ENCODE measurements around the gene SPAG9. TPM values are rescaled to one million over a fixed set of nuclear protein-coding genes. Genes with fewer than 3 reads are reported as not detected.

Gene SPAG9
- total RNA-seq, 1 donor from 2014 or later: 36.5 TPM

DNA sequence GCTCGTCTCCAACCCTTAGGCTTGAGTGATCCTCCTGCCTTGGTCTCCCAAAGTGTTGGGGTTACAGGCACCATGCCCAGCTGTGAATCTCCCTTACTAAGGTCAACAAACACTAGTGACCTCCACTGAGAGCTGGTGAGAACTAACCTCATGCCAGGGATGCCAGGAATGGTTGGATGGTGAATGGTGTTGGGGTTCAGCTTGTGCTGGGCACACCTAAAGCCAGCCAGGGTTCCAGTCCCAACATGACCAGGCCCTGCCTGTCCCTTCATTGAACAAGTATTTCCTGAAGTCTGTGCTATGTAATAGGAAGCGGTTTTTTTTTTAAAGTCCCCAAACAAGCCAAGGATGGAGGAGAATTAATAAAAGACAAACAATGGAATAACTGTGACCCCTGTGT, 198.6 kb downstream of the SPAG9 start:
- DNase-seq (ENCODE audit: low spot score) (no peak), ATAC-seq (no peak)

DNA sequence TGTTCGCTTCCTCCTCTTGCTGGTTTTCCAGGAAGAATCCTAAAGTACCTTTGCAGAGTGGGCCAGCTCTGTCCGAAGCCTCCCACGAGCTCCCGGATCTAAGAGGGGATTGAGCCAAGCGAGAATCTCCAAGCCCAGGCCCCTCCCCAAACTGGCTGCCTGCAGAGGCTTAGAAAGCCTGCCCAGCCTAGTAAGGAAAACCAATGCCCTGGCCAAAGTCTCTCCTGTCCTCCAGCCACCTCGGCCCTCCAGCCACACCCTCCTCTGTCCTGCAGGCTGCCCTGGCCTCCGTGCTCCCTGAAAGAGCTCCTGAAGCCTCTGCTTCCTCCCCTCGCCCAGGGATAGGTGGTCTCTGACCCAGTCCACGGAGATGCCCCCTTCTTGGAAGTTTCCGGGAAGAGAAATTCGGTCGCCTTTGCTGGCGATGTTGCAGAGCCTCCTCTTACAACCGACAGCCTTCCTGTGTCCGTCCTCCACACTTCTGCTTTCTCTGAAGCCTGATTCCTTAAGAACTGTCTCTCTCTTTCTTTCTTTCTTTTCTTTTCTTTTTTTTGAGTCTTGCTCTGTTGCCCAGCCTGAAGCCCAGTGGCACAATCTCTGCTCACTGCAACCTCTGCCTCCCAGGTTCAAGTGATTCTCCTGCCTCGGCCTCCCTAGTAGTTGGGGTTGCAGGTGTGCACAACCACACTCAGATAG, 199.6 kb downstream of the SPAG9 start:
- no peak for DNase-seq (ENCODE audit: low spot score)
- ATAC-seq: peak; percentile 9

DNA sequence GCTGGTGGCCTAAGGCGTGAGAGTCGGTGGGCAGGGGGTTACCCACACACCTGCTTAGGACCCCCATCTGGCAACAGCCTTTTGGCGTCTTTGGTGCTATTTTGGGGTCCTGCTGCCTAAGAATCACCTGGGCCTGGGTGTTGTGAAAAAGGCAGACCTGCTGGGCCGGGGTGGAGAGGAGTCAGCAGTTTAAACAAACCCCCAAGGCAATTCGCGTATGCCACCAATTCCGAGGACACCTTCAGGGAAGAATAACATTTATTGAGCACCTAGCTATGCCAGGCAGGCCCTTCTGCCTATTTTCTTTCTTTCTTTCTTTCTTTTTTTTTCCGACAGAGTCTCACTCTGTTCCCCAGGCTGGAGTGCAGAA, 200.6 kb downstream of the SPAG9 start:
- ATAC-seq: no peak
- DNase-seq (ENCODE audit: low spot score): no peak

DNA sequence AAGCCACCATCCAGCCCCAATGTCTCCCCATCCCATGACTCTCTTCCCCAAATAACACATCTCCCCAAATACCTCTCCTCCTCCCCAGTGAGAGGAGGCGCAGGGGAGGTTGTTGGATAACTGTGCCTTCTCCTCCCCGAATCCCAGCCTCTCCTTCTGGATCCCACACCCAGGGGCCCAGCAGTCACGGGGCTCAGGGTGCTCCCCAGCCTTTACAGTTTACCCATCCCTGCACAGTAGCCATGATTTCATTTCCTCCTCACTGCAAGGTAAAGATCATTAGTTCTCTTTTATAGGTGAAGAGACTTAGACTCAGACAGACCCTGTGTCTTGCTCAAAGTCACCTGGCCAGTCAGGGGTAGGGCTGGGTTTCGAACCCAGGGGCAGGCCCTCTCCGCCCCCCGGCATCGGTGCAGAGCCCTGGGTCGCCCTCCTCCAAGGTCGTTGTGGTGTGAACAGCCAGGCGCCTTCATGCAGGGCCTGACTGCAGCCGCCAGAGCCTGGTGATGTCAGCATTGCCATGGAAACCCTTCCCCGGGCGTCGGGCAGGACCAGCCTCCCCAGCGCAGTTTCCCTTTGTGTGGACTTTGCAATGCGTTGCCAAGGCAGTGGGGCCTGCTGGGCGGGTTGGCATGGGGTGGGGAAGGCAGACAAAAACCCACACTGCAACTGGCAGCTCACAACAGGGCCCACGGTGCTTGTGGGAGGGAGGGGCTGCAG, 201.2 kb downstream of the SPAG9 start:
- peak; percentile 98 for DNase-seq (ENCODE audit: low spot score)
- ATAC-seq: peak; percentile 72

DNA sequence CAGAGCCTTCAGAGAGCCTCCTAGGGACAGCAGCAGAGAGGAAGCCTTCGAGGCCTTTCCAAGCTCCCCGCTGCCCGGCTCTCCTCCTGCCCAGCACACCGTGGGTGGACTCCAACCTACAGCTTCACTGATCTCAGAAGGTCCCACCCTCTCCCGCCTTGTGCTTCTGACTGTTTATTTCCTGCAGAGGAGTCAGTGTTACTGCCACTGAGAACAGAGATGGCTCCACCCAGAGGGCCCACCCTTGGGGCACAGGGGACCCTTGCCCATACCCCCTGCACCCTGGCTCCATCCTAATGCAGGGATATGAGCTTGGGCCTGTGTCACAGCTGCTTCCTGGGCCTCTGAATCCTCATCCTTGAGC, 201.8 kb downstream of the SPAG9 start:
- ATAC-seq: peak; percentile 7

DNA sequence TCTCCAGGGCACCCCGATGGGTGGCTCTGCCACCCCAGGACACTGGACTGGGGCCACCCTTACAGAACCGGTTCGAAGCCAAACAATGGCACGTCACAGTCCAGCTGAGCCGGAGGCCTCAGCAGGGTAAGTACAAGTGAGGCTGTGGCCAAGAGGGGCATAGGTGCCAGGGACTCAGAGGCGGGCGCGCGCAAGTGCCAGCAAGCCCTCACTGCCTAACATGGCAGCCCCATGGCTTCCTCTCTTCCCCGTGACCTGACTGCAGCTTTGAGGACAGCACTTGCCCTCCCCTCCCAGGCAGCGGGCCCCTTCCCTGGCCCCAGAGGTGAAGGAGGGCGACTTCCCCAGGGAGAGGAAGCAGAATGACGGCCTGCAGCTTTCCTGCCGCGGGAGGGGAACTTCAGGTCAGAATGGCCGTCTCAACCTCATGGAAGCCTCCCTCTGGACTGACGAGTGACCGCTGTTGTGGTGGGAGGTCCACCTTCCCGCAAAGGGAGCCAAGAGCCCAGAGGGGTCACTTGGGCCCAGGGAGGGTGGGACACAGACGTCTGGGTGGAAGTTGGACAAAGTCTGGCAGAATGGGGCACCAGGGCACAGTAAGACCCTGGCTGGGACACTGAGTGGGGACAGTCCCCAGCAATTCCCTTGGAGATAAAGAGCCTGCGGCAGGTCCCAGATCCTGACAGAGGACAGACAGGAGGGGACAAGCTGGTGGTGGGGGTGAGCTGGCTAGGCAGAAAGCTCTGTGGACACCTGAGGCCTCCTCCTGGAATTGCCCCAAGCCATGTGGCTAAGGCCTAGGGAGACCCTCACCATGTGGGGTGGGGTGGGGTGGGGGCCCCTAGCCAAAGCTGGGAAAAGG, 202.4 kb downstream of the SPAG9 start:
- DNase-seq (ENCODE audit: low spot score): peak; percentile 57
- ATAC-seq: no peak

More for the DNA sequence above, 201.8 kb downstream of the SPAG9 start:
- no peak for DNase-seq (ENCODE audit: low spot score)

DNA sequence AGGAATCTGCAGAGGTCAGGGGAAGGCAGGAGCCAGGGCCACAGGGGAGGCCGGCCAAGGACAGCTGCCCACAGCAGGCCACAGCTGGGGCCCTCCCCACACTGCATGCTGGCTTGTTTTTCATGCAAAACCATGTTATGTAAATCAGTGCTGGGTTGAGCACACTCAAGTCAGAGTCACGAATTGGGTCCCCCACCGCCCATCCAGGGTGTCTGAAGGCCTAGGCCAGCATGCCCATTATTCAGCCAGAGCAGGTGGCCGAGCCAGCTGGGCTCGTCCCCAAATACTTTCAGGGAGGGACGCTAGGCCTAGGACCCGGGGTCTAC, 203.3 kb downstream of the SPAG9 start:
- DNase-seq (ENCODE audit: low spot score) (no peak), ATAC-seq (no peak)

DNA sequence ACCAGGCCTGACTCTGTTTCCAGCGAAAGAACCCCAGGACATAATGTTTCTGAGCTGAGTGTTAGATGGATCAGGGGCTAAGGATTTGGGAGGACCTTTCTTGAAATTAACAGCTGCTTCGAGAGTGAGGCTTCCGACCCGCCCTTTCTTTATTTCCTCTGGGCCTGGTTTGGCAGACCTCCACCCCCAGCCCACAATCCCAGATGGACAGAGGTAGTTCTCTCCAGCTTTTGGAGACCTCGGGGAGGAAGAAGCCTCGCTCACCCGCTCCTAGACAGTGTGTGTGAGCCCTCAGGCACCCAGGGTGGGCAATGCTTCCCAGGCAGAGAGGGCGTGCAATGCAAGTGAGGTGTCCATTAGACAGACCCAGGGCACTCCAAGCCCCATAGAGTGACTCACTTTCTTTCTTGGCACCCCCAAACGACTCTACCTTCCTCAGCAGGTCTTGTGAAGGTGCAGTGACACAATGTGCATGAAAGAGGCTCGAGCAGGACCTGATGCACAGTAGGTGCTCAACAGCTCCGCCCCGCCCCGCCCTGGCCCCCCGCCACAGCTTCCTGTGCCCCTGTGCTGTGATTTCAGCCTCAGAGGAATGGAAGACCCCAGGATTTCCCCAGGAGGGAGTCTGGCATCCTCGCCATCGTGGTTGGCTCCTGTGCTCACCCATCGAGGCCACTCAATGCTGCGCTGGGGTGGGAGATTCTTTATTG, 203.8 kb downstream of the SPAG9 start:
- DNase-seq (ENCODE audit: low spot score) (no peak), ATAC-seq (no peak)

DNA sequence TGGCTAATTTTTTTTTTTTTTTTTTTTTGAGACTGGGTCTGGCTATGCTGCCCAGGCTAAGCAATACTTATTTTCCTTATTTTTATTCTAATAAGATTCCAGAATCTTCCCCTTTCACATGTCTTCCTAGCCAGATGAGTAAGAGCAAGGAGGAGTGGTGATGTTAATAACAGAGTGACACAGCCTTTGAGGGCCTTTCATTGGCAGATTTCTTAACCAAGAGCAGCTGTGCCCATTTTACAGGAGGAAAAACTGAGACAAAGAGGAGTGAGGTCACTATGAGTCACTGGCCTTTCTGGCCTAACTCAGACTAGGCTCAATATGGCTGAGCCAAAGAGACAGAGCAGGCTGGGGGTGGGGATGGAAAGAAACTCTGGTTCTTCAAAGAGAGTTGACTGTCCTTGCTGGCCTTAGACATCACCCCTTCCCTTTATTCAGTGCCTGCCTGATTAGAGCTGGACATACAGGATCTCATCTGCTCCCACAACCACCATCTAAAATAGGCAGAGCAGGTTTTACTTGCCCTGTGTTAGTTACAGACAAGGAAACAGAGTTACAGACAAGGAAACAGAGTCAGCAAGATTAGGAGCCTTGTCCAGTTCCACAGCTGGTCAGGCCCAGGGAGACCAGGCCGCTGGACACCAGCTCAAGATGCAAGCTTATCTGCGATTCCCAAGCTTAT, 204.5 kb downstream of the SPAG9 start:
- no peak for ATAC-seq

DNA sequence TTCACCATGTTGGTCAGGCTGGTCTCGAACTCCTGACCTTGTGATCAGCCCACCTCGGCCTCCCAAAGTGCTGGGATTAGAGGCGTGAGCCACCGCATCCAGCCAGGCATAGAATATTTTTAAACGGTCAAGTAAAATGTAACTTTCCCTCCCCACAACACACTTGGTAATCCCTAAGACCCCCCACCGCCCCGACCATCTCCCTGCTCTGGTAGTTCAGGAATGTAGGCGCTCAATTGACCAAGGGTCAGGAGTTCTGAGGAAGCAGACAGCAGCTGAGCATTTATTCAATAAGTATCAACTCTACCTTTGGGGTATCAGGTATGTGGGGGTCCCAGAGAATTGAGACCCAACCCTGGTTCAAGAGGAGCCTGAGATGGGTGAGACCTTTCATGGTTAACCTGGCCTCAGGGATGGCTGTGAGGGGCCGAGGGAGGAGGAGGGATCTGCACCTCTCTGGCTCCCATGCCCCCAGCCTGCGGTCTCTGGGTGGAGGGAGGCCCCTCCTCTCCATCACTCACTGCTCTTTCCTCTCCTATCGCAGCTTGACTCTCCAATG, 206.1 kb downstream of the SPAG9 start:
- ATAC-seq: peak; percentile 11
- DNase-seq (ENCODE audit: low spot score): no peak

More for the DNA sequence above, 204.5 kb downstream of the SPAG9 start:
- no peak for DNase-seq (ENCODE audit: low spot score)

DNA sequence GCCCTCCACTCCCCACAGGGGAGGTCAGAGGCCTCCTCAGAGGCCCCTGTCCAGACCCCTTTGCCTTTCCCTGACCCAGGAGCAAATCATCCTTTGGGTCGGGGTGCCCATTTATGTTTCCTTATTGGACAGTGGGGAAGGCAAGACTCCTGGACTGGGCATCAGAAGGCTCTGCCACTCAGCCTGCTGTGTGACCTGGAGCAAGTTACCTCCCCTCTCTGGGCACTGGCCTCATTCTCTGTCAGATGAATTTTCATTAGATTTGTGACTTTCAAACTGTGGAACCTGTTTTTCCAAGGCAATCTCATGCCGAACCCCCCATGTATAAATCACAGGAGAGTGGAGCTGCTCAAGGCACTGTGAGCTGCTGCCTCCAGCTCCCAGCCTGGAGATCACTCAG, 207.5 kb downstream of the SPAG9 start:
- no peak for DNase-seq (ENCODE audit: low spot score)

More for the DNA sequence above, 207.5 kb downstream of the SPAG9 start:
- ATAC-seq: no peak

Other genes starting within 250 kb of the SPAG9 start
- gene NME1, start 32.7 kb upstream of the SPAG9 start, total RNA-seq: 51.9 TPM
- 178 TPM for gene NME2, start 45.5 kb upstream of the SPAG9 start, total RNA-seq
- gene MBTD1, start 139.2 kb upstream of the SPAG9 start, total RNA-seq: 9.5 TPM
- gene UTP18, start 139.7 kb upstream of the SPAG9 start, total RNA-seq: 10.0 TPM

Measured in left lobe of liver (tissue), 2 donors.